ENCODE measurements around the gene NDUFB4.

GRCh38 chr3:120561251-120562045 is 34.7 kb upstream of the NDUFB4 start:
- TF ChIP-seq CTCF (IDR thresholded peaks at IDR 0.05; ENCODE audit: low read depth, low read length) (peak; percentile 95), EZH2phosphoT487 (IDR thresholded peaks at IDR 0.05; ENCODE audit: low read depth) (no peak)
